ENCODE data around the gene EXD3. TPM values are rescaled to one million over a fixed set of nuclear protein-coding genes. Genes with fewer than 3 reads are reported as not detected.

The EXD3 gene
- total and polyA plus RNA-seq, 4 donors: 8.6 to 30.5 (median 19.5) TPM

GRCh38 chr9:137464291-137464999 lies 41.5 kb upstream of the EXD3 start:
- Histone ChIP-seq H3K27ac (ENCODE audit: low read depth in 1 of 2, low read length in 1 of 2) (no peak overlapping the region), H3K4me3 (no peak overlapping the region), H3K9ac (ENCODE audit: insufficient read depth in 1 of 2, low read length in 2 of 2) (no peak overlapping the region), H3K4me1 (ENCODE audit: control insufficient read depth in 5 of 5, insufficient read depth in 5 of 5, low read length in 5 of 5) (peaks cover 0 to 7% (median 3%) of the 10 kb centered on the region in 5 donors), H3K27me3 (ENCODE audit: control insufficient read depth in 3 of 3, insufficient read depth in 3 of 3, low read length in 2 of 3) (no peaks in the 10 kb centered on the region), H3K9me3 (ENCODE audit: control insufficient read depth in 4 of 4, insufficient read depth in 3 of 4, low read length in 3 of 4) (no peaks in the 10 kb centered on the region), H3K36me3 (ENCODE audit: control insufficient read depth in 4 of 4, insufficient read depth in 4 of 4, low read length in 4 of 4) (peaks cover 0 to 3% (median 0%) of the 10 kb centered on the region in 4 donors)
- WGBS, 2 donors: 93 to 95% methylated on average over 28 of the region's 28 CpGs
- ATAC-seq (ENCODE audit: insufficient read depth, low FRiP score): no peak
- no peak for DNase-seq
- no peak for TF ChIP-seq CTCF (IDR thresholded peaks at IDR 0.05; ENCODE audit: control extremely low read depth, extremely low read depth)

GRCh38 chr9:137463931-137464290 lies 40.9 kb upstream of the EXD3 start:
- Histone ChIP-seq H3K9ac (ENCODE audit: insufficient read depth in 1 of 2, low read length in 2 of 2) (no peak overlapping the region), H3K27me3 (ENCODE audit: control insufficient read depth in 3 of 3, insufficient read depth in 3 of 3, low read length in 2 of 3) (no peaks in the 10 kb centered on the region), H3K9me3 (ENCODE audit: control insufficient read depth in 4 of 4, insufficient read depth in 3 of 4, low read length in 3 of 4) (no peaks in the 10 kb centered on the region), H3K4me1 (ENCODE audit: control insufficient read depth in 5 of 5, insufficient read depth in 5 of 5, low read length in 5 of 5) (peaks cover 0 to 9% (median 3%) of the 10 kb centered on the region in 5 donors), H3K4me3 (no peak overlapping the region), H3K27ac (ENCODE audit: low read depth in 1 of 2, low read length in 1 of 2) (no peak overlapping the region), H3K36me3 (ENCODE audit: control insufficient read depth in 4 of 4, insufficient read depth in 4 of 4, low read length in 4 of 4) (peaks cover 0 to 3% (median 0%) of the 10 kb centered on the region in 4 donors)
- 91 to 95% methylated on average over 18 of the region's 18 CpGs for WGBS, 2 donors
- TF ChIP-seq CTCF (IDR thresholded peaks at IDR 0.05; ENCODE audit: control extremely low read depth, extremely low read depth): no peak
- ATAC-seq (ENCODE audit: insufficient read depth, low FRiP score): no peak
- no peak for DNase-seq

GRCh38 chr9:137462986-137463930 lies 40.3 kb upstream of the EXD3 start:
- WGBS, 2 donors: 92 to 96% methylated on average over 30 of the region's 30 CpGs
- no peak overlapping the region for H3K9ac ChIP-seq (ENCODE audit: insufficient read depth in 1 of 2, low read length in 2 of 2)
- no peak for TF ChIP-seq CTCF (IDR thresholded peaks at IDR 0.05; ENCODE audit: control extremely low read depth, extremely low read depth)
- H3K27ac ChIP-seq (ENCODE audit: low read depth in 1 of 2, low read length in 1 of 2): no peak overlapping the region
- H3K27me3 ChIP-seq (ENCODE audit: control insufficient read depth in 3 of 3, insufficient read depth in 3 of 3, low read length in 2 of 3): no peaks in the 10 kb centered on the region
- DNase-seq: no peak
- no peaks in the 10 kb centered on the region for H3K9me3 ChIP-seq (ENCODE audit: control insufficient read depth in 4 of 4, insufficient read depth in 3 of 4, low read length in 3 of 4)
- H3K4me1 ChIP-seq (ENCODE audit: control insufficient read depth in 5 of 5, insufficient read depth in 5 of 5, low read length in 5 of 5): peaks cover 0 to 12% (median 5%) of the 10 kb centered on the region in 5 donors
- no peak overlapping the region for H3K4me3 ChIP-seq
- peaks cover 0 to 3% (median 0%) of the 10 kb centered on the region in 4 donors for H3K36me3 ChIP-seq (ENCODE audit: control insufficient read depth in 4 of 4, insufficient read depth in 4 of 4, low read length in 4 of 4)
- no peak for ATAC-seq (ENCODE audit: insufficient read depth, low FRiP score)

All from lung (tissue), 12 donors.